Measurements from ENCODE around the gene EML6. TPM values are rescaled to one million over a fixed set of nuclear protein-coding genes. Genes with fewer than 3 reads are reported as not detected.

The EML6 gene
- total RNA-seq, 1 donor from 2014 or later, result 0.39 TPM

DNA sequence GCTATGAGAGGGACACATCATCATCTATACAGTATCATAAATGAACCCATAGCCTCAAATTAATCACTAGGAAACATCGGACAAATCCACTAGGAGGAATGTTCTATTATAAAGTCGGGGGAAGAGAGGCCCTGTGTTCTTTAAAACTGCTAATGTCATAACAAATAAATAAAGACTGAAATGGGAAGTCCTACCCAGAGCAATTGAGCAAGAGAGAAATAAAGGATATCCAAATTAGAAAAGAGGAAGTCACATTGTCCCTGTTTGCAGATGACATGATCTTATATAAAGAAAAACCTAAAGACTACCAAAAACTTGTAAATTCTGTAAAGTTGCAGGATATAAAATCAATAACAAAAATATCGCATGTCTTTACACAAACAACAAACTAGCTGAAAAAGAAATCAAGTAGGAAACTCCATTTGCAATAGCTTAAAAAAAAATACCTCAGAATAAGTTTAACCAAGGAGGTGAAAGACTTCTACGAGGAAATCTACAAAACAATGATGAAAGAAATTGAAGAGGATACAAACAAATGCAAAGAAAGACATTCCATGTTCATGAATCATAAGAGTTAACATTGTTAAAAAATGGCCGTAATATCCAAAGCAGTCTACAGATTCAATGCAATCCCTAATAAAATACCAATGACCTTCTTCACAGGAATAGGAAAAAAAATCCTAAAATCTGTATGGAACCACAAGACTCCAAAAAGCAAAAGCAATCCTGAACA lies 296.2 kb downstream of the EML6 start:
- H3K4me2 ChIP-seq, result no peak overlapping the region
- H3K4me3 Mint-ChIP-seq, result no peak overlapping the region
- no peak for DNase-seq (ENCODE audit: low spot score)

More for the DNA sequence above, 296.2 kb downstream of the EML6 start:
- Histone ChIP-seq H3K27me3 (no peaks in the 10 kb centered on the region), H3K9me3 (ENCODE audit: low read depth) (peaks cover 7% of the 10 kb centered on the region), H3K4me3 (no peak overlapping the region), H3K9ac (no peak overlapping the region), H3K36me3 (peaks cover 7% of the 10 kb centered on the region), H3K4me1 (no peaks in the 10 kb centered on the region), H2AFZ (replicated peaks) (no peak overlapping the region), H4K20me1 (ENCODE audit: low read depth) (peaks cover 25% of the 10 kb centered on the region), H3K79me2 (ENCODE audit: low read depth) (peaks cover 100% of the 10 kb centered on the region), H3F3A (ENCODE audit: low read depth) (peaks cover 3% of the 10 kb centered on the region), H3K27ac (no peak overlapping the region)
- no peaks in the 10 kb centered on the region for H3K27me3 Mint-ChIP-seq (ENCODE audit: insufficient read depth, low read depth)
- peaks cover 48% of the 10 kb centered on the region for H3K36me3 Mint-ChIP-seq
- peaks cover 23% of the 10 kb centered on the region for H3K9me3 Mint-ChIP-seq
- no peaks in the 10 kb centered on the region for H3K4me1 Mint-ChIP-seq
- TF ChIP-seq EZH2phosphoT487 (IDR thresholded peaks at IDR 0.05) (no peak), EZH2 (IDR thresholded peaks at IDR 0.05) (no peak)
- TF ChIP-seq, protein P1, sequence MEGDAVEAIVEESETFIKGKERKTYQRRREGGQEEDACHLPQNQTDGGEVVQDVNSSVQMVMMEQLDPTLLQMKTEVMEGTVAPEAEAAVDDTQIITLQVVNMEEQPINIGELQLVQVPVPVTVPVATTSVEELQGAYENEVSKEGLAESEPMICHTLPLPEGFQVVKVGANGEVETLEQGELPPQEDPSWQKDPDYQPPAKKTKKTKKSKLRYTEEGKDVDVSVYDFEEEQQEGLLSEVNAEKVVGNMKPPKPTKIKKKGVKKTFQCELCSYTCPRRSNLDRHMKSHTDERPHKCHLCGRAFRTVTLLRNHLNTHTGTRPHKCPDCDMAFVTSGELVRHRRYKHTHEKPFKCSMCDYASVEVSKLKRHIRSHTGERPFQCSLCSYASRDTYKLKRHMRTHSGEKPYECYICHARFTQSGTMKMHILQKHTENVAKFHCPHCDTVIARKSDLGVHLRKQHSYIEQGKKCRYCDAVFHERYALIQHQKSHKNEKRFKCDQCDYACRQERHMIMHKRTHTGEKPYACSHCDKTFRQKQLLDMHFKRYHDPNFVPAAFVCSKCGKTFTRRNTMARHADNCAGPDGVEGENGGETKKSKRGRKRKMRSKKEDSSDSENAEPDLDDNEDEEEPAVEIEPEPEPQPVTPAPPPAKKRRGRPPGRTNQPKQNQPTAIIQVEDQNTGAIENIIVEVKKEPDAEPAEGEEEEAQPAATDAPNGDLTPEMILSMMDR (IDR thresholded peaks at IDR 0.05), result no peak
- H3K27ac Mint-ChIP-seq, result no peak overlapping the region

Small RNA genes lying within 50 kb of the gene (small RNA-seq; reads per million reads assigned to genes)
- gene RNU6-433P, result not detected
- not detected for gene RNU7-81P
